H1 (cell line): ENCODE data around the gene TFCP2.

Experiments used
- ATF2 ChIP-seq: IDR thresholded peaks from 2 replicates; pipeline ENCODE4 v1.6.1; 2012; ENCODE audit warnings: low read length, inconsistent platforms
- CTCF ChIP-seq, 3 experiments: IDR thresholded peaks; 1 replicate in 2 of 3; 2 replicates in 1 of 3; pipeline versions ENCODE4 v1.5.1 to v1.6.1; 2011; ENCODE audit warnings: low read length in 3 of 3, mild to moderate bottlenecking in 3 of 3, inconsistent platforms in 2 of 3, low read depth in 1 of 3, moderate library complexity in 1 of 3; ENCODE audit not compliant: insufficient read depth in 1 of 3; ENCODE audit errors: control extremely low read depth in 1 of 3
- EGR1 ChIP-seq: IDR thresholded peaks from 2 replicates; pipeline ENCODE4 v1.6.1; 2011; ENCODE audit warnings: low read depth, low read length, borderline replicate concordance
- EP300 ChIP-seq, 2 experiments: IDR thresholded peaks; 1 replicate in 1 of 2; 2 replicates in 1 of 2; pipeline ENCODE4 v1.6.1; 2011 to 2012; ENCODE audit warnings: low read depth in 2 of 2, low read length in 2 of 2, mild to moderate bottlenecking in 2 of 2, borderline replicate concordance in 1 of 2, inconsistent platforms in 1 of 2, moderate library complexity in 1 of 2
- EZH2 ChIP-seq: fragments of 200-600 bp; sonication (generic); IDR thresholded peaks from 2 replicates; pipeline ENCODE4 v1.7.1; 2012; ENCODE audit warnings: low read depth, mild to moderate bottlenecking, moderate library complexity, low read length, inconsistent platforms; ENCODE audit not compliant: severe bottlenecking
- GABPA ChIP-seq: IDR thresholded peaks from 2 replicates; pipeline ENCODE4 v1.6.1; 2011; ENCODE audit warnings: mild to moderate bottlenecking, low read length, moderate library complexity, borderline replicate concordance; ENCODE audit not compliant: insufficient read depth
- JUND ChIP-seq: IDR thresholded peaks from 2 replicates; pipeline ENCODE4 v1.6.1; 2011; ENCODE audit warnings: mild to moderate bottlenecking, improper control_type of control experiment, low read length
- MAFK ChIP-seq: IDR thresholded peaks from 2 replicates; pipeline ENCODE4 v1.6.1; 2012; ENCODE audit warnings: low read depth, mild to moderate bottlenecking, improper control_type of control experiment, low read length
- POLR2A ChIP-seq, 2 experiments: IDR thresholded peaks; 1 replicate in 1 of 2; 2 replicates in 1 of 2; pipeline ENCODE4 v1.6.1; 2011; ENCODE audit warnings: low read depth in 2 of 2, low read length in 2 of 2, mild to moderate bottlenecking in 2 of 2; ENCODE audit errors: control extremely low read depth in 1 of 2
- POLR2AphosphoS5 ChIP-seq: IDR thresholded peaks from 2 replicates; pipeline ENCODE4 v1.6.1; 2011; ENCODE audit warnings: low read depth, low read length
- SIN3A ChIP-seq, 2 experiments: IDR thresholded peaks in 1 of 2; conservative IDR thresholded peaks in 1 of 2; 2 replicates each; pipeline ENCODE4 v1.6.1; 2011 to 2012; ENCODE audit warnings: low read length in 2 of 2, improper control_type of control experiment in 1 of 2, low read depth in 1 of 2, mild to moderate bottlenecking in 1 of 2
- SP2 ChIP-seq: IDR thresholded peaks from 2 replicates; pipeline ENCODE4 v1.6.1; 2012; ENCODE audit warnings: mild to moderate bottlenecking, low read length, inconsistent platforms

GRCh38 chr12:51115533-51115932 lies 57.4 kb downstream of the TFCP2 start:
- TF ChIP-seq SP2 (no peak), ATF2 (no peak), CTCF (IDR thresholded peaks at IDR 0.05; ENCODE audit: control extremely low read depth in 1 of 3, insufficient read depth in 1 of 3, low read depth in 1 of 3, low read length in 3 of 3) (no peak), EZH2 (no peak), GABPA (no peak), EGR1 (no peak), SIN3A (conservative IDR thresholded peaks at IDR 0.05 in 1 of 2, IDR thresholded peaks at IDR 0.05 in 1 of 2; ENCODE audit: low read depth in 1 of 2, low read length in 2 of 2) (no peak), POLR2A (IDR thresholded peaks at IDR 0.05; ENCODE audit: control extremely low read depth in 1 of 2, low read depth in 2 of 2, low read length in 2 of 2) (no peak), EP300 (IDR thresholded peaks at IDR 0.05; ENCODE audit: borderline replicate concordance in 1 of 2, low read depth in 2 of 2, low read length in 2 of 2) (no peak), JUND (no peak), MAFK (no peak), POLR2AphosphoS5 (no peak)
